GM15510 (cell line): ENCODE data around the gene NR2F1-AS1.

Experiments
- POLR2A ChIP-seq: IDR thresholded peaks from 3 replicates; pipeline ENCODE4 v1.6.1; 2011; ENCODE audit warnings: borderline replicate concordance; ENCODE audit not compliant: insufficient read length; ENCODE audit errors: extremely low read depth

NR2F1-AS1 gene

DNA sequence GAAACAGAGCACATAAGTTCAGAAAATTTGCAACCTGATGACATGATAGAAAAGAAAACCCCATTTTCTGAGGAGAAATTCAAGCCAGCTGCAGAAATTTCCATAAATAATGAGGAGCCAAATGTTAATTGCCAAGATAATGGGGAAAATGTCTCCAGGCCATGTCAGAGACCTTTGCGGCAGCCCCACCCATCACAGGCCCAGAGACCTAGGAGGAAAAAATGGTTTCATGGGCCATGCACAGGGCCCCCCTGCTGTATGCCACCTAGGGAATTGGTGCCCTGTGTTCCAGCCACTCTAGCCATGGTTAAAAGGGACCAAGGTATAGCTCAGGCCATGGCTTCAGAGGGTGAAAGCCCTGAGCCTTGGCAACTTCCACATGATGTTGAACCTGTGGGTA is 118.1 kb downstream of the NR2F1-AS1 start:
- no peak for TF ChIP-seq POLR2A

DNA sequence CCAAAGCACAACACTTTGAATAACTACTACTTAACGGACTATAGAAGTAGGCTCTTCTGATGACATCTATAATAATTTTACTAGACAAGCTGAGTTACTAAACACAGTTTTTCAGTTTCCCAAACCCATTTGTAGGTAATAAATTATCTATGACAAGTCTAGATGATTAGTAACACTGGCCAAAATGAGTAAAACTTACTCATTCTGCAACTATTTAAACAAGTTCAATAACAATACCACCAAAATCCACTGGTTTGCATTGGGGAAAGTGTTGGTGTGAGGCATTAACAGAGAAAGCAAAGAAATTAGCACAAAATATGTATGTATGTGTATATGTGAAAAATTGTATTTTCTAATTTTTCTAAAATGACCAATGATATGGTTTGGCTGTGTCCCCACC is 119.3 kb downstream of the NR2F1-AS1 start:
- no peak for TF ChIP-seq POLR2A

DNA sequence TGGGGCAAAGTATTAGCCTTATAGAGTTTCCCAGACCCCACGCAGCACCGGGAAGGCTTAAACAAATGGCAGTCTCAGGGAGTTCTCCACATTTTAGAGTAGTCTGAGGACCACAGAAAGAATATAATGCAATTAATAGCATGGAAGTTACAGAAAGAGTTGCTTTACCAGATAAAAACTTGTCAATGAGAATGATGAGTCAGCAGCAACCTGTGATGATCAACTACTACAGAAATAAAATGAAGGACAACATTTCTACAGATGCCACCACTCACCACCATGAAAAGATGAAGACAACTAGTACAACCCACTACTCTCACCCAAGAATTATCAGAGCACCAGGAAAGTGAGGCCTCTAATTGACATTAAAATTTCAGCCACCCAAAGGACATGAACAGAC is 120.7 kb downstream of the NR2F1-AS1 start:
- no peak for TF ChIP-seq POLR2A

DNA sequence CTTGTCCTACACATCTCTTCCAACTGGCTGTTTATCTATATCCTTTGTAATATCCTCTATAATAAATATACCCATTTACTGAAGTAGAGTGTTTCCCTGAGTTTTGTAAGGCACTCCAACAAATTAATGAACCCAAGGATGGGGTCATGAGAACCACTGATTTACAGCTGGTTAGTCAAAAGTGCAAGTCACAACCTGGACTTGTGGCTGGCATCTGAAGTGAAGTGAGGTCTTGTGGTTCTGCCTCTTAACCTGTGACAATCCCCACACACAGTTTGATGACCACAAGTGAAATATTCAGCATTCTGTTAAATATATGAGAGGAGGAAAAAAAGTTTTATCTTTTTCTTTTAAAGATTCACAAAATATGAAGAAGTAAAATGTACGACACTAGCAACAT is 126.1 kb downstream of the NR2F1-AS1 start:
- no peak for TF ChIP-seq POLR2A

DNA sequence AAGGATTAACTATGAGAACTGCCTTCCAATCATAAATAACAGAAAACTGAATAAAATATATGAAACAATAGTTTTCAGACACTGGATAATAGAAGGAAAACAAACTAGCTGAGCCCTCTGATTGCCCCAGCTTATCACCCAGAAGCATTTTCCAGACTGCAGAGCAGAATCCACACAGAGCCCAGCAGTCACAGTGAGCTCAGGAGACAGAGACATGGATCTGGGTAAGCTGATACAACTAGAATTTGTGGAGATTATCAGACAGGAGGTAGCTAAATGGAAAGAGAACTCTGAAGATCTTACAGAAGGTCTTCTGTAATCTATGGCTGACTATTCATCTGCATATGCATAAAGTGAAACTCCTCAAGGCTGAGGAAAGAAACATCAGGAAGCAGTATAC is 128.8 kb downstream of the NR2F1-AS1 start:
- TF ChIP-seq POLR2A: no peak

DNA sequence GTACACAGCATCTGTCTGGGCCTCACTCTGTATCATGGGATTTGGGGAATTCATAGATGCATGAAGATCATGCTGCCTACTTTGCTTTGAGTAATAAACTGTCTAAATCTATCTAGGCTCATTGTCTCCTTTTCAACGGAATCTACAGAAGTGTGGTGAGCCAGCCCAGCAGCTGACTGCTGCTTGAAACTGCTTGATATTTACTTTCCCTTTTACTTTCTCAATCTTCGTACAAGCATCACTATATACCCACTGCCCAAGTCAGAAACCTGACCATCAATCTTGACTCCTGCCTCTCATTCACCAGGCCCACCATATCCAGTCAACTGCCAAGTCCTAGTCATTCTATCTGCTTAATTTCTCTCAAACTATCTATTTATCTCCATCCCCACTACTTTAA is 142.9 kb downstream of the NR2F1-AS1 start:
- no peak for TF ChIP-seq POLR2A

DNA sequence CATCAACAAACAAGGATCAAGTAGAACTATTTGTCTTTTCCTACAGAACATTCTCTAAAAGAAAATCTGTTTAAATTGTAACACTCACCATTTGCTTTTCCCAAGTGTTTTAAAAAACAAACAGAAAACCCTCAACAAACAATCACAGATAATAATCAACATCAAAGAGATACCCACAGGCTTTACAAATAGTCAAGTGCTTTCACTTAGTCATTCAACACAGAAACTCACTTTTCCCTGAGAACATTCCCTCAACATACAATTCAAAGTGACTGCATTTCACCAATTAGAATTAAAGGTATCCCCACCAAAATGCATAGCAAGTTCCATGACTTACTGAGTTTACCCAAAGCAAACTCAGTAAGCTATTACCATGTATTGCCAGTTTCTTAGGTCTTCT is 144.9 kb downstream of the NR2F1-AS1 start:
- TF ChIP-seq POLR2A: no peak

DNA sequence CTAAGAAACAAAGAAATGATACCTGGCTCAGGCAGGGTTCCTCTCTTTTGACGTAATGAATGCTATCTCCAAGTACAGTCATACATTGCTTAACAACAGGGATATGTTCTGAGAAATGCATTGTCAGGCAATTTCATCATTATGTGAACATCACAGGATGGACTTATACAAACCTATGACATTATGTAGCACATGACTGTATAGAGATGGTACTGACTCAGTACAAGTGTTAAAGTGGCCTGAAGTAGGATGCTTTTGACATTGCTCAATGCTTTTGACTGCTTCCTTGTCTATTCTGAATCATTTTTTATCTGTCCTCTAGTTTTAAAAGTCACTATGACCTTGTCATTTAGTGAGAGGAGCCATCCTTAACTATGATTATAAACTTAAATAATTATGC is 147.6 kb downstream of the NR2F1-AS1 start:
- no peak for TF ChIP-seq POLR2A

DNA sequence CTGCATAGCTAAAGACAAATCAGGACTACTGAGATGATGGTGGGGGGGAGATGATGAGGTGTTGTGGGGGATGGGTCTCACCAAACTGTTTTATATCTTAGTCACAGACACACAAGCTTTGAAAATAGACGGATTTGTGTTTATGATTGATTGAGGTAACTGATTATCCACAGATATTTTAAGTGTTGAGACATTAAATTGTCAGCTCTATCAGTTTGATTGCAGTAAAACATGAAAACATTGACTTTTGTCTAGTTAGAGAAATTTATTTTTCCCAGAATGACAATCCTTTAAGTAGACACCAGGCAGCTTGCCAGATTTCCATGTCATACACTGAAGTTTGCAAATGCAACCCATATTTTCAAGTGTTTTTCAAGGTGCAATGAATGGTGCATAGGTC is 149.8 kb downstream of the NR2F1-AS1 start:
- TF ChIP-seq POLR2A: no peak

DNA sequence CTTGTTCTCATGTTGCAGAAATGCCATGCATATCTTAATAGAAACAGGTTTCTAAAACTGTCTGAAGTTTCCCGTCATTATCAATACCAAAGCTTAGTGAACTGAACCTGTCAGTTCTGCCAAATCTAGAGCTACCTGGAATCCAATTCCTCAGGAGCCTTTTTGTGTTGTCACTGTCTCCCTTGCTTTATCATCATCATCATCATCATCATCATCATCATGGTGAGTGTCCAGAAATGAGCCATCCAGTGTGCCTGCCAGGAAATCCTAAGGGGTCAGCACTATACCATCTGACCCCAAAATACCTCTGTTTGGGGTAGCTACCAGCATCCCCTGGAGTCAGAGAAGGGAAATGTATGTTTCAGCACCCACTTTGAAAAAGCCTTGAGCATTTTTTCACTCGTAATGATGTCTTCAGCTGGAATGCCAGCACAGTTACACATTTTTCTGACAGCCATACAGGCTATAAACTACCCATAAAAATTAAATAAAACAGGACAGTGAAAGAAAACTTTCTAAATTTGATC is 150.3 kb downstream of the NR2F1-AS1 start:
- TF ChIP-seq POLR2A: no peak

DNA sequence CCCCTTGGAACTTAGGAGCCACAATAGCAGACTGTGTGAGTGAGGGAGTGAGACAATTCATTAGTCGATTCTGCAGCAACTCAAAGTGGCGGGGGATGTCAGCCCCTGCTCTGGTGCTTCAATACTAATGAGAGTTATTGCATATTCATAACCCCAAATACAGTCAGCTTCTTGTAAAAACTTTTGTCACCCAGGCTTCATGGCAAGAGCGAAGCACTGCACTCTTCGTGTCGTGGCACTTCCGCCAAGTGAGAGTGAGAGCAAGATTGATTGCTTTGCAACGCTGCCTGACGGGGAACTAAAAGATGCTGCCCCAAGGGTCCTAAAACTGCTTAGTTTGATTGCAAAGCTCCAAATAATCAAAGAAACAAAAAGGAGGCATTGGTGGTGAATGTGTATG is 150.9 kb downstream of the NR2F1-AS1 start:
- no peak for TF ChIP-seq POLR2A

DNA sequence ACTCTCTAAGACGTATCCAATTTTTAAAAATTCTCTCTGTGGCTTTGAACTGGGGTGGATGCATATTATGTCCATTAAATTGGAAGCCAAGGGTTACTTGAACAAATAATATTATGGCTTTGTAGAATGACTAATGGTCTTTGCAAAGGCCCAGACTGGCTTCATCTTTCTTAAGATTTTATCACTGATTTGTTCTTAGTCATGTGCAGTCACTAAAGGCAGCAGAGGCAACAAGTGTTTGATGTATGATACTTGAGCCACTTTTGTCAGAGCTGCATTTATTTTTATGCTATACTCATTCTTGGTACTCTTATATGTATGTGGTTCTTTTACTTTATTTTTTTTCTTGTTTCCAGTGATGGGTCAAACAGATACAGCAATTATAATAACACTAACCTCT is 152.2 kb downstream of the NR2F1-AS1 start:
- no peak for TF ChIP-seq POLR2A

DNA sequence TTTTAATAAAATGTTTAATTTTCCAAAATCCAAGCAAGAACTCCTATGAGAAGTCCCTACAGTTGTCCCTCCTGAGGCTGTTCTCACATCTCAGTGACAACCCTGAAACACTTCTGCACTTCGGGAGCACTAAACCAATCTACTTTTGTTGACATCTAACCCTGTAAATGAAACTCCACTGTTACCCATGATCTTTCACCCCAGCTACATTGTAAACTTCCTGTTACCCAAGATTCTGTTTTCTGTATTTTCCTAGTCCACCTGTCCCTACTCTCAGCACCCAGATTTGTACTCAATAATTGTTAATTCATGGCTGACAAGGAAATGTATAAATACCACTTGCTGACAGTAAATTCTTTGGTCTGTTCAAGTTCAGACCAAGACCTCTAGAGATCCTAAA is 153.7 kb downstream of the NR2F1-AS1 start:
- TF ChIP-seq POLR2A: no peak

DNA sequence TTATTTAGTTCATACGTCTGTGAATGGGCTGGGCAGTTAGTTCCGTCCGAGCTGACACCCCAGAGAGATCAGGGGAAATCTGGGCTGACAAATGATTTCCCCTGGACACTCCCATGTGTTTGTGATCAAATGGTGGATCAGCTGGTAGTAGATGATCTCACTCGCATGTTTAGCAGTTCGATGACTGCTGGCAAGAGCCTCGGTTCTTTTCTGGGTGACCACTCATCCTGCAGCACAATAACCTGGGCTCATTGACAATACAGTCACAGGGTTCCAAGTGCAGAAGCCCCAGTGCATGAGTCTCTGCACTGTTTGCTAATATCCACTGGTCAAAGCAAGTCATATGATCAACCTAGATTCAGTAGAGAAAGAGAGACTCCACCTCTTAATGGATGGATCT is 155.9 kb downstream of the NR2F1-AS1 start:
- no peak for TF ChIP-seq POLR2A

DNA sequence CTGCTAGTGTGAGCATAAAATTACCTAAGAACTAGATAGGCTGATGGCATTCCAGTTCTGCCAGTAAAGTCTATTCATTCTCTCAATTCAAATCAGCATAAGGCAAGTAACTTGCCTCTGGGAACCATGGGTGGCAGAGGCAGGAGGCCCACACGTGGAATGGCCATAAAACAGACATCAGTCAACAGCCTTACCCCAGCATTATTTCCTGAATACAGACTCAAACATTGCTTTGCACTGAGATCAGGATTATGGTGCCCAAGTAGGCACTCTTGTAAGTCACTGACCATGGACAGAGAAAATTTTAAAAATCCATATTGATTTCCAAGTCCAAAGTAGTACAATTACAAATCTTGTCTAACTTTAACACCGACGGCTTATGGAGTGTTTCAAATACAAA is 157.7 kb downstream of the NR2F1-AS1 start:
- TF ChIP-seq POLR2A: no peak

DNA sequence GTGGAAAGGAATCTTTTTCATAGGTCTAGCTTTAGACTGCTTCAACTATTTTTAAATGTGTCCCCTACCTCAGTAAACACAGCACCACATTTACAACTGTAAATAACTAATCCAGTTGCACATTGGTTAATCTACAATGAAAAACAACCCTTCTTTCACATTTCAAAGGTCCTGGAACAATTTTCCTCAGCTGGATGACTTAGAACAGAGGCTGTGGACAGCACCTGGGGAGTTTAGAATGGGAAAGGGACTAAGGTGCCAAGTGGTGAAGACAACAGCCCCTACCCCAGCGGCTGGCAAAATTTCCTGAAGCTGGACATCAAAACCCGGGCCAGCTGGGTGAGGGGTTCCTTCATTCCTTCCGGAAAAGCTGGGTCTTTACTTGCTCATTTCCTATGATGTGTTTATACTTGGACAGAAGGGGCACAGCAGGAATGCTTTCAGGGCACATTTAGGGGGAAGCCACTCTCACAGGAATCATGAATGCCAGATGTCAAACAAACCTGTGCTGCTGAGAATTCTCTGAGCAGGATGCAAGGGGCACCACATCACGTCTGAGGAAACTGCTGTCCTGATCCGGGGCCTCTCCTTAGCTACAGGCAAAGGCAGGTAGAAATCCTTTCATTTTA is 158.3 kb downstream of the NR2F1-AS1 start:
- no peak for TF ChIP-seq POLR2A

DNA sequence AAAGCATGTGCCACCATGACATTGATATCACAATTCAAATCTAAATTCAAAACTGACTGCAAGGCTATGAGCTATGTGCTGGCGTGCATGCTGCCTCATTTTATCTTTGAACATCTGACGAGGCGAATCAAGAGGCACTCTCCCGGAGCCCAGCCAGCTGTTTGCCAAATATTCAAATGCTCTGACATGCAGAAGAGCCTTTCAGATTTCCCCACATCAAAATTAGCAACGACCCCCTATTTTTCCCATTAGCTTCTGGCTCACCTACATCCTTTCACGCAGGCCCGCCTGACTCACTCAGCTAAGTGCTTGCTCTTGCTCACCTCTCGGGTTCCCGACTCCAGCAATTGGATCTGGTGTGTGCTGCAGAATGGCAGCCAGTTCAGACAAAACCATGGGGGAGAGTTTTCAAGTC is 159.0 kb downstream of the NR2F1-AS1 start:
- TF ChIP-seq POLR2A: no peak

DNA sequence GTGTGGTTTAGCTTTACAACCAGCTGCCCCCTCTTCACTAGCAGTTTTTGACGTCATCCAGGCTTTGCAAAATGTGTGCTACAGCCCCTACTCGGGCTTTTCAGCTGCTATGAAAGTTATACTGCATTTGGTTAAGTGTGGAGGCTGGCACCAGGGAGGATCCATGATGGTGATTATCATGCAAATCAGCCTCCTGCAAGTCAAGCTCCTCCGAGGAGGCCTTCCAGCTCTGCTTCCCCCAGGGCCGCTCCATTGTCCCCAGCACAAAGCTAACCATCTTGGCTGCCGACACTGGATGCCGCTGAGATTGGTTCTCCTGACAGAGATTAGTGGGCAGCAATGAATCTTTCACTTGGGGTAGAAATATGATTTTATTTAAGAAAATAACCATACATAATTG is 159.6 kb downstream of the NR2F1-AS1 start:
- no peak for TF ChIP-seq POLR2A

DNA sequence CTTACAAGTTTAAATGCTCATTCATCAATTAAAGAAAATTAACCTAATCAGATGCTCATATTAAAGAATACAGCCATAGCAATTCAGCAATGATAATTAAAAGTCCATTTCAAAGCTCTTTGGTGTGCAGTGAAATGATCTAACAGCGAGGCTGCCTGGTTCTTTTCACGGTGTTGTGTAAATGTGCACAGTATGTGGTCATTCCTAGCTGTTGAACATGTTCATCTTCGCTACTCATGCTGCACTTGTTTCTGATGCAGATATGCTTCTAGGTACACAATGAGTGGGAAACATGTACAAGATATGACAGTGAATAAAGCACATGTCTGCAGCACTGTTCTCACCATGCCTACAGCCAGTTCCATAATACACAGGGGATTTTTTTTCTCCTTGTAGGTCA is 163.5 kb downstream of the NR2F1-AS1 start:
- TF ChIP-seq POLR2A: no peak
